Posterior cingulate gyrus (tissue), 11 donors: ENCODE data around the gene CDKN1C.

Source experiments
- DNase-seq, 10 donors: peaks; one replicate each; pipeline versions ENCODE4 v3.0.0 to v3.0.0-alpha.2; 2020 to 2021; ENCODE audit warnings: mixed read lengths in 3 of 10
- intact Hi-C: fragments of 100-400 bp; cut with DNase I; formaldehyde crosslinking; loops from one replicate; pipeline ENCODE4 v1.15.1; 2023

The CDKN1C gene

DNA sequence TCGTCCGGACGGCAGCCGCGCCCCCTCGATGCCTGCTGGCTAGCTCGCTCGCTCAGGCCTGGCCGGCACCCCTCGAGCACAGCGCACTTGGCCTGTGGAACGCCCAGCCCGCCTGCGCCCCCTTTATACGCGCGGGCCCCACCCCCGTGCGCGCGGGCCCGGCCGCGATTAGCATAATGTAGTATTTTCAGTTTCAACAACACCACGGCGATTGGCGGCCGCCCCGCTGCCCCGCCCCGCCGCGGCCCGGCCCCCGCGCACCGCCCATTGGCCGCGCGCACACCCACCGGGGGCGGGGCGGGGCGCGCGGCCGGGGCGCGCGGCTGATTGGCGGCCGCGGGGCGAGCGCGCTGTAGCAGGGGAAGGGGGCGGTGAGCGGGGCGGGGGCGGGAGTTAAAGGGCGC is at the start of gene CDKN1C:
TSS of gene CDKN1C (minus strand) at position 98 of the 404 bp plus-strand sequence. CDS start 319 bp downstream, outside the sequence.
- DNase-seq: peak; percentile 73 to 98 (median 82)
- intact Hi-C loops: loop anchor here (1.0 kb wide), 1 partner anchor 187 kb away; no protein-coding TSS in a partner anchor

DNA sequence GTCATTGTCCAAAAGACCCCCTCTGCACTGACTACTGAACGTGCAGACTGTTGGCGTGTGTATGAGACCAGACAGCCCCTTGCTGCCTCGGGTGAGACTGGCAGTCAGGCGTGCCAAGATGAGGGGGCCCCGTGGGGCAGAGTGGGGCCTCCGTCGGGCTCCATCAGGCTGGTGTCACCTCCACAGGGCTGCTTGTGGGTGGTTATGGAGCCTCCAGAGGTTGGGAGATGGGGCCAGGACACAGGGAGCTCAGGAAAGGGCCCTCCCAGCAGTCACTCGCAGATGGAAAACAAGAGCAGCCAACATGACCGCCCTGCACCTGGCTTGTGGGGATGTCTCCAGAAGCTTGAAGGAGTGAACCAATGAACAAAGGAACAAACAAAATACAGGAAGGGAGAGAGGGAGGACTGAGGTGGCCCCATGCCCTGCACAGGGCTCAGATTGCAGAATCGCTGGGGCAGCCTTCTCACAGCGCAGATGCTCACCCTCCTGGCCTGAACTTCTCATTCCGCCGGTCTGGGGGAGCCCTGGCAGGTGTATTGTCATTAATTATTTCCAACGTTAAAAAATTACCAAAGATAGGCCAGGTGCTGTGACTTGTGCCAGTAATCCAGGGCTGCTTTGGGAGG is 49.1 kb upstream of the CDKN1C start:
- intact Hi-C loops: no loop called here

DNA sequence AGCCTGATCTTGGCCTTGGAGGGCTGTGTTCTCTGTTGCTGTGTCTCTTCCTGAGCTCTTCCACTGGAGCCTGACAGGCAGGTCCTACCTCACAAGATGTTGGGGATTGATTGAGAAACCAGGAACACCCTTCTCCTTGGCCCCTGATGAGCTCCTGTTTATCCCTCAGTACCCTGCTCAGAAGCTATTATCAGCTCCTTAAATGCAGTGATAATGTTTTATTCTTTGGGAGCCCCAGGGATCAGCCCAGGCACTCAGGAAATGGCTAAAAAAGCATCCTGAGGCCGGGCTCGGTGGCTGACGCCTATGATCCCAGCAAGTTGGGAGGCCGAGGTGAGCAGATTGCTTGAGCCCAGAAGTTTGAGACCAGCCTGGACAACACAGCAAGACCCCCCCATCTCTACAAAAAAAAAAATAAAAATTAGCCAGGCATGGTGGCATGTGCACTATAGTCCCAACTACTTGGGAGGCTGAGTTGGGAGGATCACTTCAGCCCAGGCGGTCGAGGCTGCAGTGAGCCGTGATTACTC is 48.5 kb upstream of the CDKN1C start:
- intact Hi-C loops: no loop called here
- DNase-seq: peak in 2 of 10 donors; percentile 35 to 46

More for the DNA sequence above, 49.1 kb upstream of the CDKN1C start:
- peak in 3 of 10 donors; percentile 31 to 71 (median 48) for DNase-seq

DNA sequence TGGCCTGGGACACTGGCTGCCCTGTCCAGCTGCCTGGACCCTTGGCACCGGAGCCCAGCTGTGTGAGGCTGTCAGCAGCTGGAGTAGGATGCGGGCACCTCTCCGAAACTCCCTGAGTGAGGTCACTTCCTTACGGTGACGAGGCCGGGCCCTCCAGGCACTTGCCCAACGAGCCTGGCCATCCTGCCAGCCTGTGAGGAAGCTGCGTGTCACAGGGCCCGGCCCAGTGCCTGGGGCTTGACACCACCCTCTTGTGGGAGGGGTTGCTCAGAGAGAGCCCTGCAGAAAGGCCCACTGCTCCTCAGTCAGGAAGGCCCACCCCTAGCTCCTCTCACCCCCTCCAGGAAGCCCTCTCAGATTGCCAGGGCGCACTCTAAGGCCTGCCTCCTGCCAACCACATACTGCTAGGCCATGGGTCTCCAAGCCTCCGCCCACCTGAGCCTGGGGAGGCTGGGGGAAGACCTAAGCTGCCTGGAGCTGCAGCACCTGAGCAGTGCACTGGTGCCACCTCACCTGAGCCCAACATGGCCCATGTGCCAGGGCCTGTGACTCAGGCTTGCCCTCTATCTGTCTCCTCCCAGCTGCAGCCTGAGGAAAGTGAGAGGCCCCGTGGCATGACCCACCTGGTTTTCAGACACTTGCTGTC is 47.9 kb upstream of the CDKN1C start:
- DNase-seq: peak in 5 of 10 donors; percentile 9 to 90 (median 70)
- intact Hi-C loops: no loop called here

DNA sequence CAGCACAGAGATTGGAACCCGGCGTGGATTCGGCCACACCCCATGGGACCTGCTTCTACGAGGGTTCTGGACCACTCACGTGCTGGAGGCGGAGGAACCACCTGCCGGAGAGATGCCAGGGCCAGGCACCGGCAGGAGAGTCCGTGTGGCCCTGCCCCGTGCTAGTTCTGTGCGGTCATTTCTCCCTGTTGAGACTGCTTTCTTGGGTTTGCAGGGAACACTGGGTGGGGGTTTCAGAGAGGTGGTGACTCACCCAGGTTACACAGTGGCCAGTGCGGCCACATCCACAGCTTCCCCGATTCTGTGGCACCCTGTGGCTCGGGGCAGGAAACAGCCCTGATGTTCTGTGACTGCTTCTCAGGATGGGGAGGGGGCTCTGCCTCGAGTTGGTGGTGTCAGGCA is 47.3 kb upstream of the CDKN1C start:
- DNase-seq: peak in 5 of 10 donors; percentile 4 to 76 (median 54)
- intact Hi-C loops: no loop called here

DNA sequence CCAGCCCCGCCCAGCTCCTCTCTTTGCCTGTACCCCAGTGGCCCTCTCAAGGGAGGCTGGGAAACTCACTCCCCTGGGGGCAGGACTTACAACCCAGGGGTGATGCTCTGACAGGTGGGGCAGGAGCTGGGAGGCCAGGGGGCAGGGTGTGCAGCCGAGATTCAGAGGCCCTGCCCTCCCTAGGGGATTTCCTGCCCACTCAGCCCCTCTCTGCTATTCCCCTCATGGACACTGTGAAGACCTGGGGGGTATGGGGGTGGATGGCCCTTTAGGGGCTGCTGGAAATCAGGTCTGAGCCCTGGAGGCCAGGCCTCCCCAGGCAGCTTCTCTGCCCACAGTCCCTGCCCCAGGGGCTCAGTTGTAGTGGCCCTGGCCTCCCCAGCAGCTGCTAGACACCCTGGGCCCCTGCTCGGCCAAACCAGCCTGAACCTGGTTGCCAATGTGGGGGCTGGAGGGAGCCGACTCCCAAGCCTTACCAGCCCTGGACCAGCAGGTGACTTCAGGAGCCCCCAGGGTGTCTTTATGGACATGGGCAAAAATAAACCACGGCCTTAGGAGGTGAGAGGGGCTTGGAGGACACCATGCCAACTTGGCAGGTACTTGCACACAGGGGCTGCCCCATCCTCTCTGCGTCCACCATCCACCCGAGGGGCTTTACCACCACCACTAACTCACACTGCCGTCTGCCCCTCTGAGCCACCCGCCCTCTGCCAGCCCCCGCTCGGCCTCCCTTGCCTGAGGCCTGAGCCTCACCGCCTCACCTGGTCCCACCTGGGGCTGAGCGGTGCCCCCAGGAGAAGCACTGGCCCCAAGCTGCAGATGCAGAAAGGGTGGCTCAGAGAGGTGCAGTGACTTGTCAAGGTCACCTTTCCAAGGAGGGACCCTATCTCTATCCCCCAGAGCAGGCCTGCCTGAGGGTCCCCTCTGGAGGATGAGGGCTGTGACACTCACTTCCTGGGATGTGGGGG is 46.5 kb upstream of the CDKN1C start:
- peak in 5 of 10 donors; percentile 4 to 75 (median 35) for DNase-seq
- intact Hi-C loops: no loop called here

DNA sequence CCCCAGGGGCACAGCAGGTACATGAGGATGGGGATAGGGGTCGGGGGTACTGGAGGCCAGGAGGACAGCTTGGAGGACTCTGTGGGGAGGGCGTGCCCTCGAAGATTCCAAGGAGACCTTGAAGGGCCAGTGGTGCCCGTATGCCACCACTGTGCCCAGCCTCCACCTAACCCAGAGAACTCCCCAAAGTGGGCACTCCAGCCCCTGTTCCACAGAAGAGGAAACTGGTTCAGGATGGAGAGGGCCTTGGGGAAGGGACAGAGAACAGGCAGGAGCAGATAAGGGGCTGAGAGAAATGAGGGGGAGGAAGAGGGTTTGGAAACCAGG is 45.8 kb upstream of the CDKN1C start:
- peak in 2 of 10 donors; percentile 40 to 65 for DNase-seq
- intact Hi-C loops: no loop called here

DNA sequence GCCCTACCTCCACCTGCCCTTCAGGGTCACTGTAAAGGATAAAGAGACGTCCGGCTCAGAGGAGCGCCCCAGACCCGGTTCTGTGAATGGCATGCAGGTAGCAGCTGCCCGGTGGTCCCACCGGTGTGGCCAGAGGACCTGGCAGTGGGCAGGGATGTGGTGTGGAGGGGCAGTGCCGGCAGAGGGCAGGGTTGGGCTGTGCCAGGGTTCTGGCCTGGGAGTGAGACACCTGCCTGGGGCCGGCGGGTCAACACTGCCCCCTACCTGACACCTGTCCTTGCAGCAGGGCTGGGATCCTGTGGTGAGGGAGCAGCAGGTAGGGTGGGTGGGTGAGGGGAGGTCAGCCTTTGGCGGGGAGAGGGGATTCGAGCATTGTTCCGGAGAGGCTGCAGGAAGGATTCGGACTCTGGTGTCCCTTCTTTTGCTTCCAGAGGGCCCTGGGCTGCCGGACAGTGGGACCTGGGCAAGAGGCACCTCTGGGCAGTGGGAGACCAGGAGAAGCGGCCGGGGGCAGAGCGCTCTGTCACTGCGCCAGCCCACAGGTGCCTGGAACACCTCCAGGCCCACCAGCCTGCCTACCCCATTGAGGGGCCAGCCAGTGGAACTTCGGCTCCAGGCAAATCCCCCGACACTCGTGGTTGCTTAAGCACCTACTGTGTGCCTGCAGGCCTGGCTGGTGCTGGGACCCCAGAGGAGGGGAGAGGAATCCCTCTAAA is 45.3 kb upstream of the CDKN1C start:
- intact Hi-C loops: no loop called here

DNA sequence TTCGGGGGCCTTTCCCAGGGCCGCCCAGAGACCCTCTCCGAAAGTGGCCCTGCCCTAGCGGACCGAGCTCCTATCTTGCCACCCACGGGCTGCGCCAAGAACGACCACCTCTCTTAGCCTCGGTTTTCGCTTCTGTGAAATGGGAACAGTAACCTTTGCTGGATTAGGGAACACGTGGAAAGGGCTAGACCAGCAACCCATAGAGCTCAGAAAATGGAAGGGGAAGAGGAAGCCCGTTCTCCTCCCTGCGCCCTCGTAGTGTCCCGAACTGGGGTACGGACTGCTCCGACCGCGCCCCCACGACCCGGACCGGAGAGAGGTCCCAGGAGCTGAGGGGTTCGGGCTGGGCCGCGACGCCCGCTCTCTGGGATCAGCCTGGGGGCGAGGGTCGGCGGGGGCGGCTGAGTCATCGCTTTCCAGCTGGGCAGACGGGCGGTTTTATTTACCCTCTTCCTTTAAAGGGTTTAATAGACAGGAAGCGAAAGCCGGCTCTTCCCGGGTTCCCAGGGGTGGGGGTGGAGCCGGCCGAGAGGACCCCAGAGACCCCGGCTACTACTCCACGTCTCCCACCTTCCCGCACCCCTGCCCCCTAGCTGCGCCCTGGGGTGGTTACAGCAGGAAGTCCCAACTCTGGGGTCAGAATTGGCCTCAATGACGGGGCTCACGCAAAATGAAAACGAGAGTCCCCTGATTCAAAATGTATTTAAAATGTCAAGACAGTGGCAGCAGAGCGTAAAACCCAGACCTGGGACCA is 44.6 kb upstream of the CDKN1C start:
- peak in 5 of 10 donors; percentile 6 to 77 (median 64) for DNase-seq
- intact Hi-C loops: no loop called here

More for the DNA sequence above, 45.3 kb upstream of the CDKN1C start:
- DNase-seq: peak in 6 of 10 donors; percentile 12 to 87 (median 52)

DNA sequence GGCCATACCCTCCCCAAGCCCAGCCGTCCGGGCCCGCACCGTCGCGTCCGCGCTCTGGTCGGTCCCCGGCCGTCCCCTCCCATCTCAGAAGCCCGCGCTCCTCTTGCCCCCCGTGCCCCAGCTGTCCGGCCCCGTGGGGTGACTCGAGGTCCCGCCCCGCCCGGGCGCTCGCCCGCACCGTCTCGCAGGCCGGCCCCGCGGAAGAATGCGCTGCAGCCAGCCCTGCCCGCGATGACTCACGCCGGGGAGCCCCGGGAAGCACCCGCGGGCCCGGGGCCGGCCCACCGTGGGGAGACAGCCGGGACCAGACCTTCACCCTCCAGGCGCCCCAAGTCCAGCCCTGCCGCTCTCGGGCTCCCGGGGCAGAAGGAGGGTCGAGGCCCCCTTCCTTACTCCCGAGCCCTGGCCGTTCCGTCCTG is 44.0 kb upstream of the CDKN1C start:
- intact Hi-C loops: no loop called here
- DNase-seq: peak in 5 of 10 donors; percentile 5 to 74 (median 65)

DNA sequence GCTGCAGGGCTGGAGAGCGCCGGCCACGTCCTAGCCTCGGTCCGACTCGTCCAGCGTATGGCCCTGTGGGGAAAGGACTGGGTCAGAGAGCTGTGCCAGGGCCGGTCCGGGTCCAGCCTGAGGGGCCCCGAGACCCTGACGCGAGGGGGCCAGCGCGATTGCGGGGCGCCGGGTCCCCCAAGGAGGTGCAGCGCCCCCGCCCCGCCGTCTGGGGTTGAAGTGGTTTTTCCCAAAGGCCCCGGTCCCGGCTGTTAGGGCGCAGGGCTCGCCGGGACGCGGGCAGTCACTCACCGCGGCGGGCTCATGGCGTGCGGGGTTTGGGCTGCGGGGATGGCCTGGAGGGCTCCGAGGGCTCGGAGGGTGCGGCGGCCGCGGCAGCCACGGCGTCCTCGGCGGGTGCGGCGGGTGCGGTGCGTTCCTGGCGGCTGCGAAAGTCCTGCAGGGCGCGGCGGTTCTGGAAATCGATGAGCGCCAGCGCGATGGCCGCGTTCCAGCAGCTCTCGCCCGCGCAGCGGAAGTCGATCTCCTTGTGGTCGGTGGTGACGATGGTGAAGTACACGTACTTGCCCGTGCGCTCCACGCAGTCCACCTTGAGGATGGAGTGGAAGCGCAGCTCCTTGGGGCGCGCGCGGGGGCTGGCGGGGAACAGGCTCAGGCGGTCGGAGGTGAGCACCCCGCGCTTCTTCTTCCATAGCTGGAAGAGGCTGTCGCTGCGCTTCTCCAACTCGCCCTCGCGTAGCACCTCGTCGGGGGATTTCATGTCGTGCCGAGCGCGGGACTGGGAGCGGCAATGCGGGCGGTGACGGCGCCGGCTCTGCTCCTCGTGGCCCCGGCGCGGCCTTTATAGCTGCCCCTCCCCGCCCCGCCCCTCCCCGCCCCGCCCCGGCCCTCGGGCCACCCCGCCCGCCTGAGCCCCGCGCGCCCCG is 43.3 kb upstream of the CDKN1C start, which contains the start of gene PHLDA2:
TSS of gene PHLDA2 (minus strand) at position 816 of the 926 bp plus-strand sequence. CDS start at position 760, 56 bp downstream.
- intact Hi-C loops: no loop called here
- peak in 7 of 10 donors; percentile 28 to 93 (median 50) for DNase-seq

DNA sequence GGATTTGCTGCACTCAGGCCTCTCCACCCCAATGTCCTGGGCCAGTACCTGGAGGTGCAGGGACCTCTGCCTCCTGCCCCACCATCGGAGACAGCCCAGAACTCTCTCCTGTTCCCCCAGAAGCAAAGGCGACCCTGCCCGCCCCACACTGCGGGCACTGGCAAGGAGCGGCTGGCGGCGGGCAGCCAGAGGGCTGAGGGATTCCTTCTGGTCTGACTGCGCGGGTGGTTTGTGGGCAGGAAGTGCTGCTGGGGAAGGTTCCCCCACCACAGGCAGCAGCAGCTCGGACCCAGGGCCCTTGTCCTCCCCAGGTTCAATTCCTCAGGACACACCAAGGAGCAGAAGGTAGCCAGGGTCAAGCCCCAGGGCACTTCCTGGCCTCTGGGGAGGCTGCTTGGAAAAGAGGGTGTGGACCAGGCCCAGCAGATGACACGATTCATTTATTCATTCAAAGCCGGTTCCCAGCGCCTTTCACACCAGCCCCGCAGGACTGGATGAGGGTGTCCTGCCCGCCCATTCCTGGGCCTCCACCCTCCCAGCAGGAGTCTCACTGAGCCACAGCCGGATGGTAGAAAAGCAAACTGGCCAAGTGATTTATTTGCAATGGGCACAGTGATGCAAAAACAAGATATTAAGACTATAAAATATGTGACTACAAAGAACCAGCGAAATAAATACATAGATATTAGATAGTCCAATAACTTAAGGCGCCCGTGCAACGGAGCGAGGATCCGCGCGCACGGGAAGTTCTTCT is 42.5 kb upstream of the CDKN1C start:
- DNase-seq: peak in 5 of 10 donors; percentile 5 to 78 (median 64)
- intact Hi-C loops: no loop called here

DNA sequence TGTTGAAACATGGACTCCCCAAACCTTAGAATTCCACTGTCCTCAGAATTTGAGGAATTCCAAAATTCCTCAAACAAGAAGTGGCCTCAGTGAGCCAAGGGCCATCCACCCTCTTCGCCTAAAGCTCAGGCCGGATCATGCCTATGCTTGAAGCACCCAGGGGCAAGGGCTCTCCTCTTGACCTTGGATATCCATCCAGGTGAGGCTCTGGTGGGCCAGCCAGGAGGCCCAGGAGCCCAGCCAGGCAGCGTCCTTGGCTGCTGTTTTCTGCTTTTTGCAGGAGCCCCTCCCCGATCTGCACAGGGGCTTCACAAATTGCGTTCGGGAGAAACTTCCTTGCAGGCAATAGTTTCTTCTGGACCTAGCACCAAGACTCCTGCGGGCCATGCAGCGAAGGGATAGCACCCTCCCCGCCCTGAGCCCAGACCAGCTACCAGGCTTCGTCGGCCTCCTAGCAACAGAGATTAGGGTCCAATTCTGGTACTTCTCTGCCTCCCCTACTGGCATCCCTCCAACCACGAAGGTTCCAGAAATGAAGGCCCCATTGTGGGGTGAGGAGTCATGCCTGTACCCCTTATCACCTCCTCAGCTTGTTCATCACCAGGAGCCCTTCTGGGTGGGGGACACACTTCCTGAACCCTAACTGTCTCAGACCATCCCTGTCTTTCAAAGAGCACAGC is 41.7 kb upstream of the CDKN1C start:
- intact Hi-C loops: no loop called here
- peak in 4 of 10 donors; percentile 11 to 69 (median 54) for DNase-seq

DNA sequence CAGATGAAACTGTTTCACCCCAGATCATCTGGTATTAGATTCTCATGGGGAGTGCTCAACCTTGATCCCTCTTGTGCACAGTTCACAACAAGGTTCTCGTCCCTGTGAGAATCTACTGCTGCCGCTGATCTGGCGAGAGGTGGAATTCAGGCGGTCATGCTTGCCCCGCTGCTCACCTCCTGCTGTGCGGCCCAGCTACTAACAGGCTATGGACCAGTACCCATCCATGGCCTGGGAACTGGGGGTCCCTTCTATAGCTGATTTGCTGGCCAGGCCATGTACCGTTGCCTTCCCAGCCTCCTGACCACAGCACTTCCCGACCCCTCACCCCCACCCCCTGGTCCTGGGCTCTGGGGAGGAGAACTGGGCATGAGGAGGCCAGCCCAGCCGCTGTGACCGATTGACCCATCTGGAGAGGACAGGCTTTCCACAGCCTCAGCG is 41.1 kb upstream of the CDKN1C start:
- DNase-seq: peak in 5 of 10 donors; percentile 5 to 56 (median 46)
- intact Hi-C loops: no loop called here

DNA sequence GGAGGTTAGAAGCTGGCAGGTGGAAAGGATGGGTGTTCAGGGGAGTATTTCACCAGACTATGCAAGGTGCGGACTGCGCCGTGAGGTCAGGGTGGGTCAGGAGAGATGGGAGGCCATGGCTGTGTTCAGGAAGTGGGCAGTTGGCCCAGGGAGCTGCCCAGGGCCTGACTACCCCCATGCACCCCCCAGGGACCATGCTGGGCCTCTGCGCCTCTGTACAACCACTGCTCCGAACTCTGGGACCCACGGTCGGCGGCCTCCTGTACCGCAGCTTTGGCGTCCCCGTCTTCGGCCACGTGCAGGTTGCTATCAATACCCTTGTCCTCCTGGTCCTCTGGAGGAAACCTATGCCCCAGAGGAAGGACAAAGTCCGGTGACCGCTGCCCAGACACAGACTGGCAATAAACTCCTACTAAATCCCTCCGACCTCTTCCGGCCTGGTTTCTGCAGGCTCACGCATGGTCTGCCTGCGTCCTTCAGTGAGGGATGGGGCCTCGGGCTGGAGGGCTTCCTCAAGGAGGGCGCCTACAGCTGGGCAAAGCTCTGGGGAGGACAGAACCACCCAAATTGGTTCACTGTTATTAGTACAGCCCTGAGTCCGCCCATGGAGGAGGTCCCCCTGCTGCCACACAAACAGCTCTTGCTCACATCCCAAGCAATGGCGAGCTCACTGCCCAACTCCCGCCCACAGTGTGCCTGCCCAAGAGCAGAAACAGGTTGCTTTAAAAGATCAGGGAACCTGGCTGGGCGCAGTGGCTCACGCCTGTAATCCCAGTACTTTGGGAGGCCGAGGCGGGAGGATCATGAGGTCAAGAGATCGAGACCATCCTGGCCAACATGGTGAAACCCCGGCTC is 39.5 kb upstream of the CDKN1C start:
- intact Hi-C loops: no loop called here
- DNase-seq: peak in 2 of 10 donors; percentile 65 to 76
